Measurements from ENCODE around the gene SAYSD1. TPM values are rescaled to one million over a fixed set of nuclear protein-coding genes. Genes with fewer than 3 reads are reported as not detected.

The SAYSD1 gene
- total RNA-seq, 1 donor from 2014 or later, result 22.0 TPM

GRCh38 chr6:39111280-39111679 is 3.7 kb downstream of the SAYSD1 start:
- DNase-seq (ENCODE audit: low spot score in 2 of 2) (no peak), FAIRE-seq (no peak)

- FAIRE-seq (no peak), DNase-seq (ENCODE audit: low spot score in 2 of 2) (no peak)
These were observed 6.7 kb downstream of the SAYSD1 start for GRCh38 chr6:39108041-39108839.

GRCh38 chr6:39107641-39108040 is 7.3 kb downstream of the SAYSD1 start:
- DNase-seq (ENCODE audit: low spot score in 2 of 2), result no peak
- FAIRE-seq, result no peak

- no peak for FAIRE-seq
These were observed 8.0 kb downstream of the SAYSD1 start for GRCh38 chr6:39107034-39107433.

GRCh38 chr6:39104528-39104927 is 10.5 kb downstream of the SAYSD1 start:
- FAIRE-seq (no peak), DNase-seq (ENCODE audit: low spot score in 2 of 2) (no peak)

More at GRCh38 chr6:39107034-39107433, 8.0 kb downstream of the SAYSD1 start:
- no peak for DNase-seq (ENCODE audit: low spot score in 2 of 2)

GRCh38 chr6:39102821-39103136 is 12.2 kb downstream of the SAYSD1 start:
- no peak for DNase-seq (ENCODE audit: low spot score in 2 of 2)
- FAIRE-seq, result no peak

- no peak for DNase-seq (ENCODE audit: low spot score in 2 of 2)
- no peak for FAIRE-seq
These were observed 12.7 kb downstream of the SAYSD1 start for GRCh38 chr6:39102071-39102820.

GRCh38 chr6:39100358-39100757 is 14.6 kb downstream of the SAYSD1 start:
- FAIRE-seq, result no peak
- no peak for DNase-seq (ENCODE audit: low spot score in 2 of 2)

- DNase-seq (ENCODE audit: low spot score in 2 of 2) (no peak), FAIRE-seq (no peak)
These were observed 19.4 kb downstream of the SAYSD1 start for GRCh38 chr6:39095578-39095977.

GRCh38 chr6:39093149-39093708 is 21.8 kb downstream of the SAYSD1 start:
- FAIRE-seq, result no peak
- no peak for DNase-seq (ENCODE audit: low spot score in 2 of 2)

- no peak for FAIRE-seq
- no peak for DNase-seq (ENCODE audit: low spot score in 2 of 2)
These were observed 22.9 kb downstream of the SAYSD1 start for GRCh38 chr6:39092124-39092523.

GRCh38 chr6:39091220-39091619 is 23.8 kb downstream of the SAYSD1 start:
- DNase-seq (ENCODE audit: low spot score in 2 of 2), result no peak

GRCh38 chr6:39090036-39090435 is 24.9 kb downstream of the SAYSD1 start:
- FAIRE-seq (no peak), DNase-seq (ENCODE audit: low spot score in 2 of 2) (no peak)

More at GRCh38 chr6:39091220-39091619, 23.8 kb downstream of the SAYSD1 start:
- FAIRE-seq, result no peak

GRCh38 chr6:39088331-39088730 is 26.7 kb downstream of the SAYSD1 start:
- no peak for FAIRE-seq
- DNase-seq (ENCODE audit: low spot score in 2 of 2), result no peak

GRCh38 chr6:39087197-39087596 is 27.8 kb downstream of the SAYSD1 start:
- no peak for FAIRE-seq
- no peak for DNase-seq (ENCODE audit: low spot score in 2 of 2)

- no peak for DNase-seq (ENCODE audit: low spot score in 2 of 2)
- FAIRE-seq, result no peak
These were observed 28.3 kb downstream of the SAYSD1 start for GRCh38 chr6:39086711-39087110.

- no peak for FAIRE-seq
- no peak for DNase-seq (ENCODE audit: low spot score in 2 of 2)
These were observed 28.7 kb downstream of the SAYSD1 start for GRCh38 chr6:39086294-39086693.

GRCh38 chr6:39085129-39085797 is 29.7 kb downstream of the SAYSD1 start:
- DNase-seq (ENCODE audit: low spot score in 2 of 2), result no peak
- no peak for FAIRE-seq

GRCh38 chr6:39084506-39084905 is 30.5 kb downstream of the SAYSD1 start:
- FAIRE-seq, result no peak
- no peak for DNase-seq (ENCODE audit: low spot score in 2 of 2)

GRCh38 chr6:39083231-39083634 is 31.8 kb downstream of the SAYSD1 start:
- FAIRE-seq, result no peak
- DNase-seq (ENCODE audit: low spot score in 2 of 2), result peak in 1 of 2 donors; percentile 34

- no peak for FAIRE-seq
- no peak for DNase-seq (ENCODE audit: low spot score in 2 of 2)
These were observed 32.7 kb downstream of the SAYSD1 start for GRCh38 chr6:39082310-39082709.

All from frontal cortex (tissue), 4 donors.